PC-3 (cell line): ENCODE results near the gene ACTN4. TPM values are rescaled to one million over a fixed set of nuclear protein-coding genes. Genes with fewer than 3 reads are reported as not detected.

ENCODE experiments used
- ATAC-seq: fragments of 200-7000 bp; cut with Tn5 transposase; 2 replicates; pipeline ENCODE4 v1.9.1; 2020; ENCODE audit warnings: mild to moderate bottlenecking, moderate library complexity
- BruUV-seq: library from RNA; stranded (reverse); fragments of 400-500 nt; replicated peaks from 2 replicates; lab custom pipeline; 2021; lab: Mats Ljungman, UMichigan
- CTCF ChIA-PET: fragments of 300-600 bp; sonication (Branson Sonifier 250); formaldehyde crosslinking; loops from one replicate; lab custom pipeline; 2022; ENCODE audit warnings: antibody characterized with exemption; lab: Charles Lee
- POLR2A ChIA-PET: fragments of 300-600 bp; sonication (Branson Sonifier 250); formaldehyde crosslinking; loops from one replicate; lab custom pipeline; 2022; ENCODE audit warnings: antibody characterized with exemption; ENCODE audit not compliant: unreplicated experiment; lab: Charles Lee
- DNase-seq: peaks from one replicate; pipeline ENCODE4 v3.0.0-alpha.2; 2015
- H2AFZ ChIP-seq: fragments of 300-600 bp; sonication (generic); 2 replicates; pipeline ENCODE4 v1.6.0; 2016; ENCODE audit warnings: antibody characterized with exemption, low read length
- H3F3A ChIP-seq: fragments of 300-600 bp; sonication (generic); one replicate; pipeline ENCODE4 v1.6.0; 2017; ENCODE audit warnings: antibody characterized with exemption, low read length, control low read depth, mild to moderate bottlenecking; ENCODE audit not compliant: unreplicated experiment
- H3K27ac ChIP-seq: fragments of 300-600 bp; sonication (generic); 2 replicates; pipeline ENCODE4 v1.5.1; 2016; ENCODE audit warnings: mild to moderate bottlenecking, low read length
- H3K27me3 ChIP-seq: fragments of 300-600 bp; sonication (generic); 2 replicates; pipeline ENCODE4 v1.6.1; 2016; ENCODE audit warnings: low read length, mixed read lengths
- H3K36me3 ChIP-seq: fragments of 300-600 bp; sonication (generic); 2 replicates; pipeline ENCODE4 v1.6.1; 2016; ENCODE audit warnings: low read depth, mixed run types, low read length, mixed read lengths
- H3K4me1 ChIP-seq: fragments of 300-600 bp; sonication (generic); 2 replicates; pipeline ENCODE4 v1.5.1; 2016; ENCODE audit warnings: low read length; ENCODE audit not compliant: insufficient read depth
- H3K4me2 ChIP-seq: fragments of 300-600 bp; sonication (generic); 2 replicates; pipeline ENCODE4 v1.6.0; 2016; ENCODE audit warnings: low read length
- H3K4me3 ChIP-seq: fragments of 300-600 bp; sonication (generic); 2 replicates; pipeline ENCODE4 v1.5.1; 2016; ENCODE audit warnings: mild to moderate bottlenecking, low read length, mixed read lengths
- H3K79me2 ChIP-seq: fragments of 300-600 bp; sonication (generic); 2 replicates; pipeline ENCODE4 v1.6.1; 2017; ENCODE audit warnings: low read length, mixed read lengths
- H3K9ac ChIP-seq: fragments of 300-600 bp; sonication (generic); 2 replicates; pipeline ENCODE4 v1.6.0; 2016; ENCODE audit warnings: mild to moderate bottlenecking, low read length
- H3K9me2 ChIP-seq: fragments of 300-600 bp; sonication (generic); replicated peaks from 2 replicates; pipeline ENCODE4 v1.6.1; 2016; ENCODE audit warnings: mixed run types, low read length, mixed read lengths
- H3K9me3 ChIP-seq: fragments of 300-600 bp; sonication (generic); 2 replicates; pipeline ENCODE4 v1.6.1; 2016; ENCODE audit warnings: low read length, mixed read lengths
- H4K20me1 ChIP-seq: fragments of 300-600 bp; sonication (generic); 2 replicates; pipeline ENCODE4 v1.6.1; 2016; ENCODE audit warnings: low read length, mixed read lengths
- EZH2 ChIP-seq: fragments of 300-600 bp; sonication (generic); IDR thresholded peaks from one replicate; pipeline ENCODE4 v1.6.1; 2017; ENCODE audit warnings: antibody characterized with exemption, mild to moderate bottlenecking, low read length; ENCODE audit not compliant: unreplicated experiment
- EZH2phosphoT487 ChIP-seq: fragments of 300-600 bp; sonication (generic); IDR thresholded peaks from 2 replicates; pipeline ENCODE4 v1.6.1; 2018; ENCODE audit warnings: mild to moderate bottlenecking, antibody characterized with exemption, low read length, borderline replicate concordance
- intact Hi-C: fragments of 100-400 bp; cut with micrococcal nuclease; formaldehyde crosslinking; loops from 2 replicates; pipeline ENCODE4 v1.9.0; 2023
- total RNA-seq: library from RNA; depleted of rRNA; stranded (reverse); fragments of >200 nt; gene quantifications from 2 replicates; pipeline ENCODE4 v1.2.3, GENCODE V29; 2014
- TF ChIP-seq, protein P1 (sequence below): fragments of 300-600 bp; sonication (generic); conservative IDR thresholded peaks from 2 replicates; pipeline ENCODE4 v1.5.1; 2017; ENCODE audit warnings: antibody characterized with exemption, low read depth, mild to moderate bottlenecking, low read length

Gene ACTN4
- total RNA-seq, 1 experiment from 2014 or later = 397 TPM

DNA sequence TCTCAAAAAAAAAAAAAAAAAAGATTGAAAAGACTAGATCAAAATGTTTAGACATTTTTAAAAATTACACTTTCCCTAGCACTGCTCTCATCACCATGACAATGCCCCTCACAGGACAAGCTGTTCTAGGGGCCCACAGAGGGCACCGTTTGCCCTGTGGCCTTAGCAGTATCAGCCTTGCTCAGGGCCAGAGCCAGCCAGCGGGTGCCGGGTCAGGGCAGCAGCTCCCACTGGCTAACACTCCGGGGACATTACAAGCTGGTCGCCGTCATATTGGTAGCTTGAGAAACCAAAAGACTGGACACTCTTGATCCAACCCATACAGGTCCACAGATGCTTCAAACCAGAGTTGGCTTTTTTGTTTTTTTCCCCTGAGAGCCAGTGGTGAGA is 78.8 kb downstream of the ACTN4 start:
- no peaks in the 10 kb centered on the region for H3K27me3 ChIP-seq
- DNase-seq (no peak), ATAC-seq (no peak)
- no peak overlapping the region for H3K9ac ChIP-seq
- CTCF ChIA-PET = no interaction called here
- no peak overlapping the region for H3K27ac ChIP-seq
- no peak overlapping the region for H3K4me3 ChIP-seq
- no peaks in the 10 kb centered on the region for H3F3A ChIP-seq
- no peak for TF ChIP-seq EZH2phosphoT487
- no peaks in the 10 kb centered on the region for H3K79me2 ChIP-seq
- H3K4me2 ChIP-seq = no peak overlapping the region
- no peak overlapping the region for H2AFZ ChIP-seq
- POLR2A ChIA-PET = interaction anchor here (0.6 kb wide), 2 partner anchors 39 to 501 kb away, joined by 3 read pairs; no protein-coding TSS in a partner anchor
- no peaks in the 10 kb centered on the region for H3K9me3 ChIP-seq
- intact Hi-C loops = no loop called here
- no peaks in the 10 kb centered on the region for H3K4me1 ChIP-seq
- no peaks in the 10 kb centered on the region for H3K9me2 ChIP-seq
- BruUV-seq = no TSS peak
- peaks cover 50% of the 10 kb centered on the region for H3K36me3 ChIP-seq
- no peaks in the 10 kb centered on the region for H4K20me1 ChIP-seq

GRCh38 chr19:38726761-38727301 is 79.4 kb downstream of the ACTN4 start:
- CTCF ChIA-PET = no interaction called here
- no peak for TF ChIP-seq EZH2phosphoT487
- TF ChIP-seq, protein P1, sequence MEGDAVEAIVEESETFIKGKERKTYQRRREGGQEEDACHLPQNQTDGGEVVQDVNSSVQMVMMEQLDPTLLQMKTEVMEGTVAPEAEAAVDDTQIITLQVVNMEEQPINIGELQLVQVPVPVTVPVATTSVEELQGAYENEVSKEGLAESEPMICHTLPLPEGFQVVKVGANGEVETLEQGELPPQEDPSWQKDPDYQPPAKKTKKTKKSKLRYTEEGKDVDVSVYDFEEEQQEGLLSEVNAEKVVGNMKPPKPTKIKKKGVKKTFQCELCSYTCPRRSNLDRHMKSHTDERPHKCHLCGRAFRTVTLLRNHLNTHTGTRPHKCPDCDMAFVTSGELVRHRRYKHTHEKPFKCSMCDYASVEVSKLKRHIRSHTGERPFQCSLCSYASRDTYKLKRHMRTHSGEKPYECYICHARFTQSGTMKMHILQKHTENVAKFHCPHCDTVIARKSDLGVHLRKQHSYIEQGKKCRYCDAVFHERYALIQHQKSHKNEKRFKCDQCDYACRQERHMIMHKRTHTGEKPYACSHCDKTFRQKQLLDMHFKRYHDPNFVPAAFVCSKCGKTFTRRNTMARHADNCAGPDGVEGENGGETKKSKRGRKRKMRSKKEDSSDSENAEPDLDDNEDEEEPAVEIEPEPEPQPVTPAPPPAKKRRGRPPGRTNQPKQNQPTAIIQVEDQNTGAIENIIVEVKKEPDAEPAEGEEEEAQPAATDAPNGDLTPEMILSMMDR = no peak

GRCh38 chr19:38727306-38727867 is 79.9 kb downstream of the ACTN4 start:
- Histone ChIP-seq H3K4me1 (no peaks in the 10 kb centered on the region), H3K36me3 (peaks cover 46% of the 10 kb centered on the region), H2AFZ (no peak overlapping the region), H3K9ac (no peak overlapping the region), H3K27ac (no peak overlapping the region), H3K4me2 (no peak overlapping the region), H3K4me3 (no peak overlapping the region), H4K20me1 (no peaks in the 10 kb centered on the region), H3K27me3 (no peaks in the 10 kb centered on the region), H3F3A (no peaks in the 10 kb centered on the region), H3K9me3 (no peaks in the 10 kb centered on the region), H3K9me2 (no peaks in the 10 kb centered on the region), H3K79me2 (no peaks in the 10 kb centered on the region)
- no peak for TF ChIP-seq EZH2phosphoT487
- TF ChIP-seq, protein P1 = no peak
- TF ChIP-seq EZH2 = no peak
- POLR2A ChIA-PET = no interaction called here
- ATAC-seq = no peak
- intact Hi-C loops = no loop called here
- no TSS peak for BruUV-seq
- no peak for DNase-seq
- CTCF ChIA-PET = no interaction called here

More at GRCh38 chr19:38726761-38727301, 79.4 kb downstream of the ACTN4 start:
- H3K4me3 ChIP-seq = no peak overlapping the region
- H3K9me3 ChIP-seq = no peaks in the 10 kb centered on the region
- peaks cover 51% of the 10 kb centered on the region for H3K36me3 ChIP-seq
- DNase-seq = no peak
- no TSS peak for BruUV-seq
- POLR2A ChIA-PET = interaction anchor here (0.6 kb wide), 1 partner anchor 39 kb away, joined by 3 read pairs; no protein-coding TSS in a partner anchor
- H2AFZ ChIP-seq = no peak overlapping the region
- H3K4me2 ChIP-seq = no peak overlapping the region
- no peaks in the 10 kb centered on the region for H4K20me1 ChIP-seq
- no peaks in the 10 kb centered on the region for H3F3A ChIP-seq
- H3K4me1 ChIP-seq = no peaks in the 10 kb centered on the region
- H3K9ac ChIP-seq = no peak overlapping the region
- intact Hi-C loops = no loop called here
- no peaks in the 10 kb centered on the region for H3K27me3 ChIP-seq
- H3K79me2 ChIP-seq = no peaks in the 10 kb centered on the region
- H3K27ac ChIP-seq = no peak overlapping the region
- ATAC-seq = no peak
- H3K9me2 ChIP-seq = no peaks in the 10 kb centered on the region
